Measurements from ENCODE around the gene PRMT7. TPM values are rescaled to one million over a fixed set of nuclear protein-coding genes. Genes with fewer than 3 reads are reported as not detected.
A peak's percentile ranks its signal among the peaks of the same experiment; 100 is the strongest.

The PRMT7 gene
- total RNA-seq, 1 donor from 2014 or later = 80.6 TPM

DNA sequence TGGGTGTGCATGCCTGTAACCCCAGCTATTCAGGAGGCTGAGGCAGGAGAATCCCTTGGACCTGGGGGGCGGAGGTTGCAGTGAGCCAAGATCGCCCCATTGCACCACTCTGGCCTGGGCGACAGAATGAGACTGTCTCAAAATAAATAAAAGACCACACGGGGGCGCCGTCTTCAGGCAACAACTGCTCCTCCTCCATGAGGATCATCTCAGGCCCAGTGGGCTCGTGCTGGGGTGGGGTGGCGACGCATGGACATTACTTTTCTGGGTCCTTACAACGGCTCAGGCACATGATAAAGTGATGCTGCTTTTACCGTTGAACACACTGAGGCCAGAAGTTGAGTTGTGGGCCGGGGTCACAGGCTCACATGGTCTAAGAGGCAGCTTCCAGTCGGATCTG lies 56.2 kb downstream of the PRMT7 start:
- intact Hi-C loops (cut with micrococcal nuclease) = loop anchor here (1.0 to 5.0 kb wide), 2 partner anchors 80 to 143 kb away; partner anchors contain the start of gene SMPD3
- H3K27me3 Mint-ChIP-seq (ENCODE audit: insufficient read depth) = peaks cover 30% of the 10 kb centered on the region

DNA sequence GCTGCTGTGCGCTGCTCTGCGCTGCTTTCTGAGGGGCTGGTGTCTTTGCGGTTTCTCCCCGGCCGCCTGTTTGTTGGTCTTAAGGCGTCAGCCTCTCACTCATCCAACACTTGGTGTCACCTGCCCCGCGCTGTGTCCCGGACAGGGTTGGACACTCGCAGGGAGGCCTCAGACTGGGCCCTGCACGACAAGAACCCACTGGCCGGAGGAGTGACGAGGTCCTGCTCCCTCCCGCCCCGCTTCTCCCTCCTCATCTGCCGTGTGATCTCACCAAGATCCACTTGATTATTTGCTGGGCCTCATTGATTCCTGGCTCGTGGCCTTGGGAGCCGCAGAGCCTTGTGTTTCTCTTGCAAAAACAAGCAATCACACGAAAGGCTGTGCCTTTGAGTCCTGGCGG lies 56.6 kb downstream of the PRMT7 start:
- intact Hi-C loops (cut with micrococcal nuclease) = loop anchor here (1.0 to 5.0 kb wide), 2 partner anchors 80 to 143 kb away; partner anchors contain the start of gene SMPD3
- H3K4me3 Mint-ChIP-seq = no peak overlapping the region

More for the DNA sequence above, 56.2 kb downstream of the PRMT7 start:
- Mint-ChIP-seq H3K36me3 (ENCODE audit: low read depth) (peaks cover 5% of the 10 kb centered on the region), H3K4me1 (ENCODE audit: low read depth) (peaks cover 42% of the 10 kb centered on the region), H3K9me3 (no peaks in the 10 kb centered on the region), H3K4me3 (no peak overlapping the region), H3K27ac (no peak overlapping the region)
- peak; percentile 22 for DNase-seq (ENCODE audit: low spot score)

DNA sequence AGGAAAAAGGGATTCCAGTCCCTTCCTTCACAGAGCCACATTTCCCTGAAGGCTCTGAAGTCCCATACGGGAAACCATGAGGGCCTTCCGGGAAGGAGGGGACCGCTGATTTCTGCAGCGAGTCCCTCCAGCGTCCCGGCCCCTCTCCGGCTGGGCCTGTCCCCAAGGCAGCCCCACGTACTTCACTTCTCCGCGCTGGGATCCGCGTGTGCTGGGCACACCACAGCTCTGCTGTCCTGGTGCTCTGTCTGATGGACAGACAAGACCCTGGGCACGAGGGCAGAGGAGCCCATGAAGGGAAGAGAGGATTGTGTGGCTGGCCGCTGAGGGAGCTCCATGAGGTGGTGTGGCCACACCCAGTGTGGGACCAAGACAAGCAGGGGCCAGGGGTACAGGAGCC lies 57.1 kb downstream of the PRMT7 start:
- DNase-seq (ENCODE audit: low spot score) = no peak
- no peak overlapping the region for H3K27ac Mint-ChIP-seq
- H3K9me3 Mint-ChIP-seq = no peaks in the 10 kb centered on the region
- intact Hi-C loops (cut with micrococcal nuclease) = loop anchor here (1.0 to 5.0 kb wide), 3 partner anchors 50 to 142 kb away; partner anchors contain the start of gene SMPD3
- H3K4me1 Mint-ChIP-seq (ENCODE audit: low read depth) = peaks cover 42% of the 10 kb centered on the region
- H3K36me3 Mint-ChIP-seq (ENCODE audit: low read depth) = peaks cover 5% of the 10 kb centered on the region
- no peak overlapping the region for H3K4me3 Mint-ChIP-seq
- peaks cover 32% of the 10 kb centered on the region for H3K27me3 Mint-ChIP-seq (ENCODE audit: insufficient read depth)

More for the DNA sequence above, 56.6 kb downstream of the PRMT7 start:
- H3K4me1 Mint-ChIP-seq (ENCODE audit: low read depth) = peaks cover 42% of the 10 kb centered on the region
- H3K27me3 Mint-ChIP-seq (ENCODE audit: insufficient read depth) = peaks cover 32% of the 10 kb centered on the region
- H3K27ac Mint-ChIP-seq = no peak overlapping the region
- no peak for DNase-seq (ENCODE audit: low spot score)
- H3K36me3 Mint-ChIP-seq (ENCODE audit: low read depth) = peaks cover 5% of the 10 kb centered on the region
- no peaks in the 10 kb centered on the region for H3K9me3 Mint-ChIP-seq

DNA sequence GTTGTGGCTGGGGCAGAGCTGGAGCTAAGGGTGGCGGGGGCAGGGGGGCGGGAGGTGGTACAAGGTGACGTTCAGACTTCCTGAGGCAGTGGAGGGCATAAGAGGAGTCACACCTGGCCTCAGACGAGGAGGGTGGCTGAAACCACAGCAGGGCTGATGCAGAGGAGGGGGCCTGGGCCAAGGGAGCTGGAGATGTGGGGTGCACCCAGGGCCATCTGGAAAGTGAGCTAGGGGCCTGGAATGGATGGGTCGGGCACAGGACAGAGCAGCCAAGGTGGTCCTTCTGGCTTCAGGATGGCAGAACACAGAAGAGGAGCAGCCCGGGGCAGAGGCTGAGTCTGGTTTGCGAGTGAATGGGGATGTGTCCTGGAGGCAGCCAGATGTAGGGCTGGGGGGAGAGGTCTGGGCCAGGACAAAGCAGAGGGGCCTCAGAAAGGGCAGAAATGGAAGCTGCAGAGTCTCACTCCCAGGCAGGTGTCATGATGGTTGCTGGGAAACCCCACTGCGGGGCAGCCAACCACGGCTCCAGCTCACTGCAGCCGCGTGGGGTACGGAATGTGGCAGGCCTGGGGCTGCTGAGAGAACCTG lies 57.6 kb downstream of the PRMT7 start:
- H3K4me3 Mint-ChIP-seq = peak overlapping the region; percentile 63
- no peak for DNase-seq (ENCODE audit: low spot score)
- peaks cover 5% of the 10 kb centered on the region for H3K36me3 Mint-ChIP-seq (ENCODE audit: low read depth)
- H3K27me3 Mint-ChIP-seq (ENCODE audit: insufficient read depth) = peaks cover 34% of the 10 kb centered on the region
- no peak overlapping the region for H3K27ac Mint-ChIP-seq
- intact Hi-C loops (cut with micrococcal nuclease) = loop anchor here (1.0 to 5.0 kb wide), 2 partner anchors 50 to 79 kb away; partner anchors contain the start of gene SMPD3
- no peaks in the 10 kb centered on the region for H3K9me3 Mint-ChIP-seq
- H3K4me1 Mint-ChIP-seq (ENCODE audit: low read depth) = peaks cover 42% of the 10 kb centered on the region

DNA sequence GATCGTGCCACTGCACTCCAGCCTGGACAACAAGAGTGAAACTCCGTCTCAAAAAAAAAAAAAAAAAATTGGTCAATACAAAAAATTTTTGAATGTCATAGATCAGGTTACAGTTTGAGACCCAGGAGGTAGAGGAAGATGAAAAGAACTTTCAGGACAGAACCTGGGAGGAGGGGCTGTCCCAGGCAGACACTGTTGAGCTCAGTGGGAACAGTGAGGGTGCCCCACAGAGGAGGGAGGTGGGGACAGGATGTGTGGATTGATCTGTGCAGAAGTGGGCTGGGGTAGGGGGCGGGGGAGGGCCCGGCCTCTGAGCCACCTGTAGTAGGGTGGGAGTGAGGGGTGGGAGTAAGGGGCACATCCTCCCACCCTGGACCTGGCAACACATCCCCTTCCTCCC lies 58.3 kb downstream of the PRMT7 start:
- intact Hi-C loops (cut with micrococcal nuclease) = loop anchor here (1.0 to 5.0 kb wide), 2 partner anchors 13 to 78 kb away; partner anchors contain the start of gene SMPD3
- no peaks in the 10 kb centered on the region for H3K9me3 Mint-ChIP-seq
- no peak for DNase-seq (ENCODE audit: low spot score)
- H3K36me3 Mint-ChIP-seq (ENCODE audit: low read depth) = peaks cover 5% of the 10 kb centered on the region
- H3K27me3 Mint-ChIP-seq (ENCODE audit: insufficient read depth) = peaks cover 38% of the 10 kb centered on the region
- H3K4me1 Mint-ChIP-seq (ENCODE audit: low read depth) = peaks cover 41% of the 10 kb centered on the region
- no peak overlapping the region for H3K27ac Mint-ChIP-seq
- peak overlapping the region; percentile 51 for H3K4me3 Mint-ChIP-seq

DNA sequence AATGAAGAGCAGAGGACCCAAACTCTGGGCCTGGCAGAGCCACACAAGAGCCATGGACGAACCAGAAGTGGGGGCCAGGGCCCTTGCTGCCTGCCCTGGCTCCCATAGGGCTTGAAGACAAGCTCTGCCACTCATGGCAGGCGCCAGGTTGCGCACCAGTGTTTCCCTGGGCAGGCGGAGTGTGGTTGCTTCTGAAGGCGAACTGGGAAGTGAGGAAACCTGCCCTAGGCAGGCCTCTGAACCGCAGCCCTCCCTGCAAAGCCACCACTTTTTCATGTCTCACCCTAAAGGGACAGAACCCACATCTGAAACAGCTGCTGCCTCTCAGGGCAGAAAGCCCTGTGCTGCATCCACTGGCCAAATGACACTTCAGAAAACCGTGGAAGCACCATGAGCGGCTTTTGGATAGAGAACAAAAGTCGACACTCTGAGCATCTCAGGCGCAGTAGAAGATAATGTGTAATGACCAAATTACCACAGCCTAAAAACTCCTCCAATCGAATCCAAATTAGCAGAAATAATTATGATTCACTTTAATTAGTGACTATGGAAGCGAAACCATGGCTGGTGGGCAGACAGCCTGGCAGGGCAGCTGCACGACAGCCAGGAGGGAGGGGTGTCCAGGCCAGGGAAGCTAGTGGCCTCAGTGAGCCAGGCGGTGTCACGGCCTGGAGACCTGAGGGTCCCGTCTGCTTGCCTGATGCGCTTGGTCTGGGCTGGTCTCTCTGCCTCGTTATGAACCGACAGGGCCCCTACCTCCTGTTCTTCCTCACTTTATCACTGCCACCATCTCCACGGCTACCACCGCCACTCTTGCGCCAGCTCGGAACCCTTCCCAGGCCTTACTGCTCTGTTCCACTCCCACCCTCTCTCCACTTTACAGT lies 59.1 kb downstream of the PRMT7 start:
- Mint-ChIP-seq H3K36me3 (ENCODE audit: low read depth) (peaks cover 5% of the 10 kb centered on the region), H3K4me3 (peak overlapping the region; percentile 21), H3K4me1 (ENCODE audit: low read depth) (peaks cover 35% of the 10 kb centered on the region), H3K27ac (no peak overlapping the region), H3K27me3 (ENCODE audit: insufficient read depth) (peaks cover 43% of the 10 kb centered on the region), H3K9me3 (no peaks in the 10 kb centered on the region)
- DNase-seq (ENCODE audit: low spot score) = peak; percentile 35
- intact Hi-C loops (cut with micrococcal nuclease) = loop anchor here (1.0 to 5.0 kb wide), 2 partner anchors 14 to 77 kb away; partner anchors contain the start of gene SMPD3

DNA sequence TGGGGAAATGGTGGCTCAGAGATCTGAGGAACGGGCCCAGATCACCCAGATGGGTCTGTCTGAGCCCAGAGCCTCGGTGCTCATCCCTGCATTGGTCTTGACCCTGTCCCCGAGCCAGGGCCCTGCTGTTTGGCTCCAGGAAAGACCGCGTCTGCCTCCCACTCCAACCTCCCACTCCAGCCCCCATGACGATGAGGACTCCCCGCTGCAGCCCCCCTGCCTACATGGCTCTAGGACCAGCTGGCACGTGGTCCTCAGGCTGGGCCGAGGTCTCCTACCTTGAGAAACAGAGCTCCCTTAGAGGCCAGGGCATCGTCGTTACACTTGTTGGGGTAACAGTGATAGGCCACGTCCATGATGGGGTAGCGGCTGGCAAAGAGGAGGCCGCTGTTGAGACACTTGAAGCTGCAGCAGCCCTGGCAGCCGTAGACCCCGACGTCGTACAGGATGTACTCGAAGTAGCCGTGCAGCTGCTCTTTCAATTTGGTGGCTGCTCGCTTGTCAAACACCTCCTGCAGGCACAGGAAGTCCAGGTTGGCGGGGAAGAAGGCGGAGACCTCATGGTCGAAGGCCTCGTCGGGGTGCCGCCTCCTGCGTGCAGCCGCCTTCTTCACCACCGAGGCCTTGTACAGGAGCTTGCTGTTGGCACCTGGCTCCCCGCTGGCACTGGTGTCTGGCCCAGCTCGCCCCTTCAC lies 59.9 kb downstream of the PRMT7 start:
- peak overlapping the region; percentile 29 for H3K4me3 Mint-ChIP-seq
- H3K27ac Mint-ChIP-seq = no peak overlapping the region
- intact Hi-C loops (cut with micrococcal nuclease) = no loop called here

DNA sequence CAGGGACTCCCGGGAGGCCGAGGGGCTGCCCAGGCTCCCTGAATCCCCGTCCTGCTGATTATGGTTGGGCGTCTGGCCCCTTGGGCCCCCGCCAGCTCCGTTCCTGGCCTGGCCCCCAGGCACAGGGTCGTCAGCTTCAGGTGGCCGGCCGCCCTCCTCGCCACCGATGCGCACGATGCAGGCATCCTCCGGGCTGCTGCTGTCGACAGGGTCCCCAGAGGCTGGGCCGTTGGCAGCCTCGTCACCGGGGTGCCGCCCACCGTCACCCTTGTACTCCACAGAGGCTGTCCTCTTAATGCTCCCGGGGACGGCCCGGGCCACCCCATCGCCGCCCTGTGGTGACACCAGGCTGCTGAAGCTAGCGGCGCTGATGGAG lies 60.4 kb downstream of the PRMT7 start:
- intact Hi-C loops (cut with micrococcal nuclease) = no loop called here
- Mint-ChIP-seq H3K36me3 (ENCODE audit: low read depth) (no peaks in the 10 kb centered on the region), H3K4me1 (ENCODE audit: low read depth) (peaks cover 35% of the 10 kb centered on the region), H3K27ac (no peak overlapping the region), H3K9me3 (no peaks in the 10 kb centered on the region), H3K4me3 (no peak overlapping the region), H3K27me3 (ENCODE audit: insufficient read depth) (peaks cover 45% of the 10 kb centered on the region)
- no peak for DNase-seq (ENCODE audit: low spot score)

More for the DNA sequence above, 59.9 kb downstream of the PRMT7 start:
- Mint-ChIP-seq H3K9me3 (no peaks in the 10 kb centered on the region), H3K4me1 (ENCODE audit: low read depth) (peaks cover 35% of the 10 kb centered on the region), H3K27me3 (ENCODE audit: insufficient read depth) (peaks cover 45% of the 10 kb centered on the region), H3K36me3 (ENCODE audit: low read depth) (peaks cover under 1% of the 10 kb centered on the region)
- DNase-seq (ENCODE audit: low spot score) = peak; percentile 28

DNA sequence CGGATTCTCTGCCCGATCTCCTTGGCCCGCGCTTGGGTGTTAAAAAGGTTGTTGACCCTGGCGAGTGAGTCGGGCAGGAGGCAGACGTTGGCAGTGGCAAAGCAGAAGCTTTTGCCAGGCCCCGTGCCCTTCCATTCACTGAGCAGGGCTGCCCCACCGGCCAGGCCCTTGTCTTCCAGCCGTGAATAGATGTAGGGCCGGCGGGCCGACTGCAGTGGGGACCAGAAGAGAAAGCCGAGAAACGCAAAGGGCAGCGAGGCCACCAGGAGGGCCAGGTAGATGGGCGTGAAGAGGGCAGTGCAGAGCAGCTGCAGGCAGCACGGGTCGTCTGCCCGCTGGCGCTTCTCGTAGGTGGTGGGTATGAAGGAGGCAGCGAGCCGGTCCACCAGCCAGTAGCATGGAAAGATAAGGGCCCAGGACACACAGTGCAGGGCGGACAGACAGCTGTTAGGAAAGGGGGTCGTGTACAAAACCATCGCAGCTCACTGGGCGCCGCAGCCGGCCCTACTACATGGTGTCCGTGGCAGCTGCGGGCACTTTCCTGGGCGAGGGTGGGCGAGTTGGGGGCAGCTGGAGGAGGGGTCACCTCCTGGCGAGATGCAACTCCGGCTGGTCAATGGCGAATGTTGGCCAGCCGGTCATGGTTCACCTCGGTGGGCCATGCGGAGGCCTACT lies 61.0 kb downstream of the PRMT7 start:
- H3K36me3 Mint-ChIP-seq (ENCODE audit: low read depth) = no peaks in the 10 kb centered on the region
- no peaks in the 10 kb centered on the region for H3K9me3 Mint-ChIP-seq
- peaks cover 48% of the 10 kb centered on the region for H3K27me3 Mint-ChIP-seq (ENCODE audit: insufficient read depth)
- peaks cover 35% of the 10 kb centered on the region for H3K4me1 Mint-ChIP-seq (ENCODE audit: low read depth)
- intact Hi-C loops (cut with micrococcal nuclease) = no loop called here
- no peak overlapping the region for H3K4me3 Mint-ChIP-seq
- no peak overlapping the region for H3K27ac Mint-ChIP-seq
- no peak for DNase-seq (ENCODE audit: low spot score)

DNA sequence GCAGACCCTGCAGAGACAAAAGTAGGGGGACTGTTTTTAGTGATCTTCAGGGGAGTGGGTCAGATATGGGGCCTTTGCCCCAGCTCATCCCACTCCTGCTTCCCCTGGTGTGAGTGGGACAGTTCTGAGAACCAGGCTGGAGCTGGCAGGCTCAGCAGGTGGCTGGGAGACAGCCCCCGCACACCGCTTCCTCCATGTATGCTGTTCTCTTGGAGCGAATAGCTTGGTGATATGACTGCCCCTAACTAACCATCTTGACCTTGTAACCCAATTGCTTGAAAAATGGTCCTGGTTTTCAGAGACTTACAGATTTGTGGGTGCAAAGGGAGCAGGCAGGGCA lies 61.5 kb downstream of the PRMT7 start:
- no peaks in the 10 kb centered on the region for H3K36me3 Mint-ChIP-seq (ENCODE audit: low read depth)
- H3K4me1 Mint-ChIP-seq (ENCODE audit: low read depth) = peaks cover 35% of the 10 kb centered on the region
- DNase-seq (ENCODE audit: low spot score) = no peak
- intact Hi-C loops (cut with micrococcal nuclease) = no loop called here
- H3K27ac Mint-ChIP-seq = no peak overlapping the region
- no peaks in the 10 kb centered on the region for H3K9me3 Mint-ChIP-seq
- H3K27me3 Mint-ChIP-seq (ENCODE audit: insufficient read depth) = peaks cover 44% of the 10 kb centered on the region
- H3K4me3 Mint-ChIP-seq = no peak overlapping the region

DNA sequence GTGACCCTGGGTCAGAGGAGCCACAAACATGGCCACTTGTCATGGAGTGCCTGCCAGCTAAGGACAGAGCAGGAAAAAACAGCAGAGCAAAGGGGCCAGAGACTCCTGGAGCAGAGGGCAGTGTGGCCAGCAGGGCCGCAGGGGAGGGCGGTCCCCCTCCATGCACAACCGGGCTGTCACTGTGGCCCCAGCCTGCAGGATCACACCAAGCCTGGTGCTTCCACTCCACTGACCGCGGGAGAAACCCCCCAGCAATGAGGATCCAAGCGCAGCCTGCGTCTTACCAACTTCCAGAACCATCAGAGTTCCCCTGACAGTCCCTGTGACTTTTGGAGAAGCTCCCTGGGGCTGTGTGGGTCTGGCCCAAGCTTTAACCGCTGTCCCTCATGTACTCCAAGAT lies 62.0 kb downstream of the PRMT7 start:
- intact Hi-C loops (cut with micrococcal nuclease) = no loop called here
- DNase-seq (ENCODE audit: low spot score) = no peak
- H3K36me3 Mint-ChIP-seq (ENCODE audit: low read depth) = no peaks in the 10 kb centered on the region
- H3K9me3 Mint-ChIP-seq = no peaks in the 10 kb centered on the region
- H3K4me1 Mint-ChIP-seq (ENCODE audit: low read depth) = peaks cover 31% of the 10 kb centered on the region
- H3K27ac Mint-ChIP-seq = peak overlapping the region; percentile 65
- H3K27me3 Mint-ChIP-seq (ENCODE audit: insufficient read depth) = peaks cover 44% of the 10 kb centered on the region
- no peak overlapping the region for H3K4me3 Mint-ChIP-seq

DNA sequence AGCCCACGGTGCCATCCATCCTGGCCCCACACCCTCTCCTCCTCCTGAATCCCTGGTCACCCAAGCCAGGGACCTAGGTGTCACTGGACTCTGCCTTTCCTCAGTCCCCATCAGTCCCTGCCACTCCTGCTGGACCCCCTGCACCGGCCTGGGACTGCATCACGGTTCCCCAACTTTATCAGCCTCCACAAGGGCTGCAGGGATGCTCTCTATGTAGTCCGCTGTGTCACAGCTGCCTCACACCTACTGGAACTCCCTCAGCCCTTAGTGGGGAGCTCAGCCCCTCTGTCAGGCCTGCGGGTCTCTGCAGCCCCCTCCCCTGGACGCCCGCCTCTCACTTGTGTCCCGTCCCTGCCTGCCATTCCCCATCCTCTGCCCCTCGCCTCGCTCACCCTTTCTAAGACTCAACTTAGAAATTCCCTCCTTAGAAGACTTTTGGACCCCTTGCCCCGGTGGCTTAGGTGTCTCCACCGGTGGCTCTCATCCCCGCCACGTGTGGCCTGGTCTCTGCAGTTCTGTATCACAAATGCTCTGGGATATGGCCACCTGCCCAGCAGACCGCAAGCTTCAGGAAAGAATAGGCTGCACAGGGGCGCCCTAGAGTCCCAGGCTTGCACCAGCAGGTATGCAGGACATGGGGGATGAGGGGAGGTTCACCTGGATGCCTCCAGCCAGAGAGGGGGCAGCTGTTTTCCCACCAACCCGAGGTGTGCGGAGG lies 62.9 kb downstream of the PRMT7 start:
- H3K4me3 Mint-ChIP-seq = no peak overlapping the region
- no peaks in the 10 kb centered on the region for H3K9me3 Mint-ChIP-seq
- intact Hi-C loops (cut with micrococcal nuclease) = no loop called here
- no peak for DNase-seq (ENCODE audit: low spot score)
- H3K27me3 Mint-ChIP-seq (ENCODE audit: insufficient read depth) = peaks cover 43% of the 10 kb centered on the region
- H3K4me1 Mint-ChIP-seq (ENCODE audit: low read depth) = peaks cover 25% of the 10 kb centered on the region
- H3K27ac Mint-ChIP-seq = peak overlapping the region; percentile 65
- H3K36me3 Mint-ChIP-seq (ENCODE audit: low read depth) = no peaks in the 10 kb centered on the region

Measured in activated T-helper 1 cell treated with anti-CD3 and anti-CD28 coated beads, Interleukin-12 subunit alpha, Interleukin-12 subunit beta, Interleukin-2, Interleukin-4 antibody, amounts not matched to agents 30 ng/mL and 10 ng/mL and 1 ng/mL, durations not matched to agents 14 hours and 24 hours and 36 hours (primary cell).